Glutamatergic neuron (in vitro differentiated cells): ENCODE data around the gene CR1. TPM values are rescaled to one million over a fixed set of nuclear protein-coding genes. Genes with fewer than 3 reads are reported as not detected.
A peak's percentile ranks its signal among the peaks of the same experiment; 100 is the strongest.
"Not testable (repeated sequence)": the region's sequence is repeated elsewhere in the genome, so short reads cannot be mapped to it uniquely, and the experiment has no call there.

Experiments used
- DNase-seq: peaks from one replicate; pipeline ENCODE4 v3.0.0; 2022
- H3K27ac Mint-ChIP-seq: one replicate; pipeline ENCODE4 v1.8.0; 2020; ENCODE audit warnings: mild to moderate bottlenecking, mixed read lengths, inconsistent platforms; ENCODE audit not compliant: unreplicated experiment
- H3K27me3 Mint-ChIP-seq: one replicate; pipeline ENCODE4 v1.8.0; 2020; ENCODE audit warnings: mild to moderate bottlenecking, moderate library complexity, mixed read lengths, inconsistent platforms; ENCODE audit not compliant: unreplicated experiment
- H3K36me3 Mint-ChIP-seq: one replicate; pipeline ENCODE4 v1.8.0; 2020; ENCODE audit warnings: mild to moderate bottlenecking, mixed read lengths, inconsistent platforms; ENCODE audit not compliant: unreplicated experiment
- H3K4me1 Mint-ChIP-seq: one replicate; pipeline ENCODE4 v1.8.0; 2020; ENCODE audit warnings: mild to moderate bottlenecking, low read depth, mixed read lengths, inconsistent platforms; ENCODE audit not compliant: unreplicated experiment
- H3K4me3 Mint-ChIP-seq: one replicate; pipeline ENCODE4 v1.8.0; 2020; ENCODE audit warnings: mild to moderate bottlenecking, mixed read lengths, inconsistent platforms; ENCODE audit not compliant: unreplicated experiment
- H3K9me3 Mint-ChIP-seq: one replicate; pipeline ENCODE4 v1.8.0; 2020; ENCODE audit warnings: mild to moderate bottlenecking, moderate library complexity, mixed read lengths, inconsistent platforms; ENCODE audit not compliant: unreplicated experiment
- total RNA-seq: library from RNA; stranded (reverse); fragmentation: NEBNext Ultra II Directional; extraction: Animal tissue kit (Norgen Biotek cat#: 25700); gene quantifications from one replicate; pipeline ENCODE4 v1.2.1, GENCODE V29; 2021; ENCODE audit not compliant: unreplicated experiment
- TF ChIP-seq, protein P1 (sequence below): fragments of 200-600 bp; sonication (generic); IDR thresholded peaks from one replicate; pipeline ENCODE4 v1.5.0; 2021; ENCODE audit not compliant: partially characterized antibody, unreplicated experiment

The CR1 gene
- total RNA-seq, 1 donor from 2014 or later = not detected

DNA sequence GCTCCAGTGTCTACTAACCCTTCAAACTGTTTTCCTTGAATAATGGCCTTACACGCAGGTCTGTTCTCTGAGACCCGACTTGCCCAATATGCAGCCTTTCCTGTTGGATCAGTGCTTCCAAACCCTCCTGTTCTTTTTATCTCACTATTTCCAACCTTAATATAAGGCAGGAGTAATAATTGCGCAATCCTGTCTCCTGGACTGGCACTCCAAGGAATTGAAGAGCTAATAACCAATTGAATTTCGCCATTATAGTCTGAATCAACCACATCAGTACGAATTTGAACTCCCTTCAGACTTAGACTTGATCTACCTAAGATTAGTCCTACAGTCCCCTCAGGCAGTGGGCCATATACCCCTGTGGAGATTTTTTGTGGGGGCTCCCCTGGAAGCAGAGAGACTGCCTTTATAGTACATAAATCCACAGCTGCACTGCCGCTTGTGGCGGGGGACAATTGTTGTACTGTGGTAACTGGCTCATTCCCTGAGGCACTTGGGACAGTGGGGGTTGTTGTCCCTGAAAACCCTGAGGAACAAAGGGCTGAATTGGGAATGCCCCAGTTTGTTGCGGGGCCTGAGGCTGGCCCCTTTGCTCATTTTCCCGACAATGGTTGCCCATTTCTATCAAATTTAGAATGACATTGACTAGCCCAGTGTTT lies 142.7 kb downstream of the CR1 start:
- DNase-seq, H3K27me3 Mint-ChIP-seq, H3K4me3 Mint-ChIP-seq, H3K36me3 Mint-ChIP-seq, H3K9me3 Mint-ChIP-seq, H3K27ac Mint-ChIP-seq, H3K4me1 Mint-ChIP-seq: not testable (repeated sequence)

DNA sequence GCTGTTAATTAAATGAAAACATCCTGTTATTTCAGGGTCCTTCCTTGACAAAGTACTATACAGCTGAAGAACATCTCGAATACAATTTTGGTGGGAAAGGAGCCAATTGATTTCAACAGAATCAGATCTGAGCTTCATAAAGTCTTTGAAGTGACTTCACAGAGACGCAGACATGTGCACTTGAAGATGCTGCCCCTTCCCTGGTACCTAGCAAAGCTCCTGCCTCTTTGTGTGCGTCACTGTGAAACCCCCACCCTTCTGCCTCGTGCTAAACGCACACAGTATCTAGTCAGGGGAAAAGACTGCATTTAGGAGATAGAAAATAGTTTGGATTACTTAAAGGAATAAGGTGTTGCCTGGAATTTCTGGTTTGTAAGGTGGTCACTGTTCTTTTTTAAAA lies 143.4 kb downstream of the CR1 start:
- not testable (repeated sequence) for DNase-seq, H3K27ac Mint-ChIP-seq, H3K4me1 Mint-ChIP-seq, H3K4me3 Mint-ChIP-seq, H3K27me3 Mint-ChIP-seq, H3K36me3 Mint-ChIP-seq, H3K9me3 Mint-ChIP-seq

DNA sequence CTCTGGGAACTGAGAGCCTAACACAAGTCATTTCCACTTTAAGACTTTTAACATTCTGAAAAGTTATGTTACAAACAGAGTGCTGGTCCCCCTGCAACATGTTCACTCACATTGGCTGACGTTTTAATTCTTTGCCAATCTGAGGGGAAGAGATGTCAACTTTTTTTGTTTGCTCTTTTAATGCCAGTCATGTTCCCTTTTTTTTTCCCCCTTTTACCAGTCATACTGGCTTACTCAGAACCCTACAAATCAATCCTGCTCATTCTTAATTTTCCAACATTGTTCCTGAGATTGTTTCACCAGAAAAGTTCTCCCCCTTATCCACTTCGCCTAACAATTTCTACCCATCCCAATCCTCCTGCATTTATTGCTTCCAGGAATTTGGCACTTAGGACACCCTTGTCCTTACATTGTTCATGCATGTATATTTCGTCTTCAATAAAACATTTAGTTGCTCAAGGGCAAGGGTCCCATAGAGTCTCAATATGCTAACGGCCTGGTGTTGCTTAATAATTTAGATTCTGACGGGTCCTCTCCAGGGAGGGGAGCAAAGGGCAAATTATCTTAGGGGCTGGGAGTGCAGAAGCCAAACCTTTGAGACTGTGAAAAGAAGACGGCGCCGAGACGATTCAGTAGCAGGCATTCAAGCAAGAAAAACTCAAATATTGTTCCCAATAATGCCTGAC lies 148.4 kb downstream of the CR1 start:
- peaks cover 2% of the 10 kb centered on the region for H3K4me1 Mint-ChIP-seq
- DNase-seq = no peak
- H3K27me3 Mint-ChIP-seq = peaks cover 3% of the 10 kb centered on the region
- H3K27ac Mint-ChIP-seq = no peak overlapping the region
- TF ChIP-seq, protein P1, sequence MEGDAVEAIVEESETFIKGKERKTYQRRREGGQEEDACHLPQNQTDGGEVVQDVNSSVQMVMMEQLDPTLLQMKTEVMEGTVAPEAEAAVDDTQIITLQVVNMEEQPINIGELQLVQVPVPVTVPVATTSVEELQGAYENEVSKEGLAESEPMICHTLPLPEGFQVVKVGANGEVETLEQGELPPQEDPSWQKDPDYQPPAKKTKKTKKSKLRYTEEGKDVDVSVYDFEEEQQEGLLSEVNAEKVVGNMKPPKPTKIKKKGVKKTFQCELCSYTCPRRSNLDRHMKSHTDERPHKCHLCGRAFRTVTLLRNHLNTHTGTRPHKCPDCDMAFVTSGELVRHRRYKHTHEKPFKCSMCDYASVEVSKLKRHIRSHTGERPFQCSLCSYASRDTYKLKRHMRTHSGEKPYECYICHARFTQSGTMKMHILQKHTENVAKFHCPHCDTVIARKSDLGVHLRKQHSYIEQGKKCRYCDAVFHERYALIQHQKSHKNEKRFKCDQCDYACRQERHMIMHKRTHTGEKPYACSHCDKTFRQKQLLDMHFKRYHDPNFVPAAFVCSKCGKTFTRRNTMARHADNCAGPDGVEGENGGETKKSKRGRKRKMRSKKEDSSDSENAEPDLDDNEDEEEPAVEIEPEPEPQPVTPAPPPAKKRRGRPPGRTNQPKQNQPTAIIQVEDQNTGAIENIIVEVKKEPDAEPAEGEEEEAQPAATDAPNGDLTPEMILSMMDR = no peak
- no peaks in the 10 kb centered on the region for H3K36me3 Mint-ChIP-seq
- peaks cover 4% of the 10 kb centered on the region for H3K9me3 Mint-ChIP-seq
- peak overlapping the region; percentile 78 for H3K4me3 Mint-ChIP-seq

DNA sequence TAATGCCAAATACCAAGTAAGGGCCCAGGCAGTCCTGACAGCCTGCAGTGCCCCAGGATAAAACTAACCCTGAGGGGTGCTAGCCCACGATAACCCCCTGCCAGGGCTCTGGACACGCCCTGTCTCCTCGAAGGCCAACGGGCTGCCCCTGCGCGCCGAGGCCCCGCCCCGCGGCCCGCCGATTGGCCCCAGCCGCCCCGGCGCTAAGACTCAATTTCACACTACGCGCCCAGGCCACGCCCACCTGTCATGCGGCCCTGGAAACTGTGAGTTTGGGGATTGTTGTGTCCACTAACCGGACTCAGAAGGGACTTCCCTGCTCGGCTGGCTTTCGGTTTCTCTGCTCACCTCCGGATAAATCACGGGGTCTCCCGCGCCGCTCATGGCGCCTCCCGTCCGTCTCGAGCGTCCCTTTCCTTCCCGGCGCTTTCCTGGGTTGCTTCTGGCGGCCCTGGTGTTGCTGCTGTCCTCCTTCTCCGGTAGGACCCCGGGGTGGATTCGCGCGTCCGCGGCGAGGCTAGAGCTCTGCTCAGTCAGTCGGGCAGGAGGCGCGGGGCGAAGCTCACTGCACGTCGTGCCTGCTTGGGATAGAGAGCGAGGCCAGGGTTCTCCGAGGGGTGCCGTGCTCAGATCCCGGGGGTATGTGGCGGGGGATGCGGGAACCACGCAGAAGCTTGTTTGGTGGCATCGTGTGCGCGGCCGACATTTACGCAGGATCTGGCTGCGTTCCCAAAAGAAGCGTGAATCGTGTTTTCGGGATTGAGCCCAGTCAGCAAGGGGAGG lies 149.1 kb downstream of the CR1 start, which contains the start of gene CR1L:
Gene CR1L (plus strand): TSS at position 282 of the 783 bp plus-strand sequence. CDS start 101 bp downstream, at position 383.
- TF ChIP-seq, protein P1 = no peak
- DNase-seq = peak; percentile 91
- Mint-ChIP-seq H3K9me3 (peaks cover 4% of the 10 kb centered on the region), H3K27ac (no peak within 1 kb of the TSS), H3K4me3 (peak within 1 kb of the TSS; percentile 86), H3K4me1 (peaks cover 2% of the 10 kb centered on the region), H3K36me3 (no peaks in the 10 kb centered on the region), H3K27me3 (peaks cover 3% of the 10 kb centered on the region)

DNA sequence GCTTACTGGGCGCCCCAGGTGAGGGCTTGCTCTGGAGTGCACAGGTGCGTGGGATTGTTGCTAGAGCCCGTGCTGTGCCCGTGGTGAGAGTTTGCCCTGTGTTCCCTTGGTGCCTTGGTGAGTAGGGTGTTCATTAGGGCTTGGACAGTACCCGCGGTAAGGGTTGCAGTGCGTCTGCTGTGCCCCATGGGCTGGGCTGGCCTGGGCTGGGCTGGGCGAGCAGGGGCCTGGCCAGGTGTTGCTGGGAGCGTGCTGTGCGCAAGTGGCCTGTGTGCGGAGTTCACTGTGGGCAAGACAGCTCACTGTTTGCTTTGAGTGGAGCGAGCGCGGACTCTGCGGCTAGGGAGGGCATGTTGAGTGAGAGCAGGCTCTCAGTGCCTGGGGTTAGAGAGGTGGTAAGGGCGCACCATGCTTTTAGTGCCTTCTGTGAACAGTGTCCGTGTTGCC lies 149.7 kb downstream of the CR1 start:
- TF ChIP-seq, protein P1 = no peak
- H3K4me3 Mint-ChIP-seq = peak overlapping the region; percentile 86
- DNase-seq = no peak

More for the DNA sequence above, 149.7 kb downstream of the CR1 start:
- H3K36me3 Mint-ChIP-seq = no peaks in the 10 kb centered on the region
- H3K4me1 Mint-ChIP-seq = peaks cover 6% of the 10 kb centered on the region
- H3K9me3 Mint-ChIP-seq = peaks cover 4% of the 10 kb centered on the region
- H3K27me3 Mint-ChIP-seq = peaks cover 3% of the 10 kb centered on the region
- H3K27ac Mint-ChIP-seq = no peak overlapping the region
